IMR-90 (cell line): ENCODE results near the gene TM7SF2. TPM values are rescaled to one million over a fixed set of nuclear protein-coding genes. Genes with fewer than 3 reads are reported as not detected.
A peak's percentile ranks its signal among the peaks of the same experiment; 100 is the strongest.

Experiments
- ATAC-seq: fragments of 200-7000 bp; cut with Tn5 transposase; 2 replicates; pipeline ENCODE4 v1.9.1; 2020; ENCODE audit warnings: low read depth, mild to moderate bottlenecking, moderate library complexity
- BruUV-seq: library from RNA; stranded (reverse); fragments of 400-500 nt; replicated peaks from 2 replicates; lab custom pipeline; 2021; lab: Mats Ljungman, UMichigan
- CTCF ChIA-PET: fragments of 300-600 bp; formaldehyde crosslinking; extraction: SDS; loops from one replicate; lab custom pipeline; 2021; ENCODE audit warnings: antibody characterized with exemption; lab: Yijun Ruan, JAX
- POLR2A ChIA-PET: fragments of 300-600 bp; sonication (Branson Sonifier 250); formaldehyde crosslinking; loops from one replicate; lab custom pipeline; 2022; ENCODE audit warnings: antibody characterized with exemption; ENCODE audit not compliant: unreplicated experiment; lab: Charles Lee
- DNase-seq: peaks from one replicate; pipeline ENCODE4 v3.0.0; 2013
- H2AFZ ChIP-seq: replicated peaks from 2 replicates; pipeline ENCODE3; 2013; ENCODE audit warnings: low read length, mild to moderate bottlenecking; ENCODE audit not compliant: poor library complexity
- H2AK5ac ChIP-seq: 2 replicates; pipeline ENCODE4 v1.6.1; 2013; ENCODE audit warnings: low read depth, low read length, inconsistent platforms
- H2AK9ac ChIP-seq: replicated peaks from 2 replicates; pipeline ENCODE3; 2013; ENCODE audit warnings: mild to moderate bottlenecking, low read depth, low read length, moderate library complexity; ENCODE audit not compliant: poor library complexity
- H2BK120ac ChIP-seq: 2 replicates; pipeline ENCODE4 v1.6.1; 2013; ENCODE audit warnings: low read depth, low read length, inconsistent platforms
- H2BK15ac ChIP-seq: 3 replicates; pipeline ENCODE4 v1.6.1; 2013; ENCODE audit warnings: low read depth, low read length, inconsistent platforms
- H2BK20ac ChIP-seq: 2 replicates; pipeline ENCODE4 v1.6.1; 2013; ENCODE audit warnings: low read depth, mild to moderate bottlenecking, inconsistent platforms, low read length, moderate library complexity
- H2BK5ac ChIP-seq: 2 replicates; pipeline ENCODE4 v1.6.1; 2013; ENCODE audit warnings: mild to moderate bottlenecking, low read depth, low read length, inconsistent platforms; ENCODE audit not compliant: poor library complexity, severe bottlenecking
- H3K14ac ChIP-seq: replicated peaks from 2 replicates; pipeline ENCODE4 v1.6.1; 2013; ENCODE audit warnings: low read depth, low read length, inconsistent platforms
- H3K18ac ChIP-seq: 2 replicates; pipeline ENCODE4 v1.6.1; 2013; ENCODE audit warnings: low read depth, low read length, control low read depth
- H3K23ac ChIP-seq: 2 replicates; pipeline ENCODE4 v1.6.1; 2013; ENCODE audit warnings: low read depth, low read length, inconsistent platforms
- H3K27ac ChIP-seq: 2 replicates; pipeline ENCODE4 v1.5.1; 2013; ENCODE audit warnings: mild to moderate bottlenecking, control low read depth, low read length; ENCODE audit not compliant: insufficient read depth
- H3K27me3 ChIP-seq: 2 replicates; pipeline ENCODE4 v1.6.1; 2013; ENCODE audit warnings: low read length; ENCODE audit not compliant: control insufficient read depth, insufficient read depth
- H3K36me3 ChIP-seq: 2 replicates; pipeline ENCODE4 v1.6.1; 2013; ENCODE audit warnings: low read length, mixed read lengths; ENCODE audit not compliant: control insufficient read depth, insufficient read depth
- H3K4ac ChIP-seq: 2 replicates; pipeline ENCODE4 v1.6.1; 2013; ENCODE audit warnings: low read depth, low read length, inconsistent platforms
- H3K4me1 ChIP-seq: 2 replicates; pipeline ENCODE4 v1.6.1; 2013; ENCODE audit warnings: low read length, mixed read lengths; ENCODE audit not compliant: control insufficient read depth, insufficient read depth
- H3K4me2 ChIP-seq: 2 replicates; pipeline ENCODE4 v1.6.1; 2013; ENCODE audit warnings: low read depth, mild to moderate bottlenecking, control low read depth, low read length, moderate library complexity
- H3K4me3 ChIP-seq: 2 replicates; pipeline ENCODE4 v1.5.1; 2013; ENCODE audit warnings: low read depth, mild to moderate bottlenecking, control low read depth, low read length, moderate library complexity; ENCODE audit not compliant: insufficient read depth
- H3K56ac ChIP-seq: 2 replicates; pipeline ENCODE4 v1.6.1; 2013; ENCODE audit warnings: low read length, inconsistent platforms; ENCODE audit not compliant: insufficient read depth; ENCODE audit errors: extremely low read depth
- H3K79me1 ChIP-seq, 2 experiments: 2 replicates each; pipeline ENCODE4 v1.6.1; 2013; ENCODE audit warnings: low read length in 2 of 2, inconsistent platforms in 1 of 2, low read depth in 1 of 2
- H3K9ac ChIP-seq: 2 replicates; pipeline ENCODE4 v1.6.1; 2013; ENCODE audit warnings: low read depth, low read length, control low read depth
- H3K9me1 ChIP-seq: 2 replicates; pipeline ENCODE4 v1.6.1; 2013; ENCODE audit warnings: low read length, inconsistent platforms; ENCODE audit not compliant: insufficient read depth
- H3K9me3 ChIP-seq: 2 replicates; pipeline ENCODE4 v1.6.1; 2013; ENCODE audit warnings: low read length; ENCODE audit not compliant: control insufficient read depth, insufficient read depth
- H4K20me1 ChIP-seq: 2 replicates; pipeline ENCODE4 v1.6.1; 2013; ENCODE audit warnings: low read length, inconsistent platforms; ENCODE audit not compliant: insufficient read depth
- H4K5ac ChIP-seq: 2 replicates; pipeline ENCODE4 v1.6.1; 2013; ENCODE audit warnings: mild to moderate bottlenecking, low read depth, low read length, control low read depth
- H4K8ac ChIP-seq, 2 experiments: 2 replicates each; pipeline ENCODE4 v1.6.1; 2013; ENCODE audit warnings: low read depth in 2 of 2, low read length in 2 of 2, control low read depth in 1 of 2, inconsistent platforms in 1 of 2
- H4K91ac ChIP-seq: 2 replicates; pipeline ENCODE4 v1.6.1; 2013; ENCODE audit warnings: low read depth, low read length, inconsistent platforms; ENCODE audit not compliant: insufficient read depth
- BHLHE40 ChIP-seq: fragments of 150-350 bp; IDR thresholded peaks from 2 replicates; pipeline ENCODE4 v1.6.1; 2016; ENCODE audit warnings: mild to moderate bottlenecking, low read depth, low read length
- CEBPB ChIP-seq: IDR thresholded peaks from 2 replicates; pipeline ENCODE4 v1.6.1; 2012; ENCODE audit warnings: low read depth, low read length, improper control_type of control experiment
- MAFK ChIP-seq: IDR thresholded peaks from 2 replicates; pipeline ENCODE4 v1.6.1; 2012; ENCODE audit warnings: low read depth, low read length, improper control_type of control experiment
- MXI1 ChIP-seq: IDR thresholded peaks from 2 replicates; pipeline ENCODE4 v1.6.1; 2012; ENCODE audit warnings: low read depth, mild to moderate bottlenecking, low read length, moderate library complexity, borderline replicate concordance
- WGBS, 2 experiments: methylation state at CpG; one replicate each; pipeline versions ENCODE4 v1.1.5 to v1.1.7; 2013; ENCODE audit warnings: missing lambda C conversion rate in 2 of 2; ENCODE audit not compliant: insufficient read length in 1 of 2; ENCODE audit errors: extremely low coverage in 2 of 2; 5-methylcytosine and 5-hydroxymethylcytosine counted together
- dilution Hi-C: fragments of 300-500 bp; cut with HindIII; formaldehyde crosslinking; loops from one replicate; pipeline ENCODE4 v1.14.3; 2018; ENCODE audit warnings: low sequenced_read_pairs; ENCODE audit not compliant: unreplicated experiment
- in situ Hi-C: fragments of 300-500 bp; cut with MboI; formaldehyde crosslinking; loops from 3 replicates; pipeline ENCODE4 v1.14.3; 2019; ENCODE audit warnings: low sequenced_read_pairs, inconsistent platforms, mixed read lengths
- intact Hi-C: fragments of 100-400 bp; cut with micrococcal nuclease; formaldehyde crosslinking; loops from 2 replicates; pipeline ENCODE4 v1.10.0; 2022
- polyA plus RNA-seq, 3 experiments: library from polyadenylated mRNA; depleted of rRNA; stranded (reverse); fragments of >200 nt; gene quantifications; 2 replicates each; pipeline ENCODE4 v1.2.3, GENCODE V29; 2012; ENCODE audit warnings: low replicate concordance in 1 of 3
- total RNA-seq: library from RNA; depleted of rRNA; stranded (reverse); fragments of >200 nt; gene quantifications from 2 replicates; pipeline ENCODE4 v1.2.3, GENCODE V29; 2012

TM7SF2 gene
- total and polyA plus RNA-seq, 2 of the 4 experiments (the other 2 are of a cell fraction), result 5.7 to 7.6 TPM

- Histone ChIP-seq H3K18ac (no peak overlapping the region), H3K56ac (no peak overlapping the region), H2BK5ac (no peak overlapping the region), H2BK120ac (no peak overlapping the region), H3K79me1 (no peaks in the 10 kb centered on the region), H4K5ac (no peak overlapping the region), H3K4me3 (no peak overlapping the region), H3K4me1 (no peaks in the 10 kb centered on the region), H3K36me3 (no peaks in the 10 kb centered on the region), H3K23ac (no peak overlapping the region), H2AFZ (no peak overlapping the region), H3K9me1 (no peaks in the 10 kb centered on the region), H3K9ac (no peak overlapping the region), H3K4me2 (no peak overlapping the region), H4K91ac (no peak overlapping the region), H3K27me3 (peaks cover 17% of the 10 kb centered on the region), H2BK15ac (no peak overlapping the region), H3K27ac (no peak overlapping the region), H2AK5ac (no peak overlapping the region), H3K4ac (no peak overlapping the region), H3K14ac (no peak overlapping the region), H2AK9ac (no peak overlapping the region), H4K8ac (no peak overlapping the region), H4K20me1 (no peaks in the 10 kb centered on the region), H3K9me3 (no peaks in the 10 kb centered on the region), H2BK20ac (no peak overlapping the region)
- dilution Hi-C loops, result no loop called here
- ATAC-seq, result no peak
- no TSS peak for BruUV-seq
- TF ChIP-seq CEBPB (0 out of 2 replicates have a peak, but pooled peaks have one; percentile 1), MAFK (no peak), MXI1 (no peak), BHLHE40 (no peak)
- DNase-seq, result no peak
- intact Hi-C loops, result no loop called here
- CTCF ChIA-PET, result no interaction called here
- in situ Hi-C loops, result no loop called here
- WGBS, 2 experiments, result 92% methylated on average over 5 of the region's 7 CpGs; no CpG with 5 or more reads in 1 of the 2 experiments
- POLR2A ChIA-PET, result no interaction called here
Measured at GRCh38 chr11:65141896-65142494, 30.3 kb downstream of the TM7SF2 start.
